ENCODE data around the gene OR14C36.
A peak's percentile ranks its signal among the peaks of the same experiment; 100 is the strongest.
"Not testable (repeated sequence)": the region's sequence is repeated elsewhere in the genome, so short reads cannot be mapped to it uniquely, and the experiment has no call there.

OR14C36 gene

GRCh38 chr1:248348475-248348874 lies at the start of gene OR14C36:
Gene OR14C36, plus strand, starts transcription at chr1:248348775. Its CDS starts 0 bp downstream, at chr1:248348775.
- no peak for DNase-seq

- DNase-seq = no peak
Observed at GRCh38 chr1:248303324-248303723, 45.3 kb upstream of the OR14C36 start, which contains the start of gene OR2T12. Gene OR2T12, minus strand, starts transcription at chr1:248303424. Its CDS starts 7,846 bp downstream, at chr1:248295578.

- DNase-seq = not testable (repeated sequence)
Observed at GRCh38 chr1:248305672-248306071, 42.9 kb upstream of the OR14C36 start.

GRCh38 chr1:248306103-248306502 lies 42.5 kb upstream of the OR14C36 start:
- DNase-seq = no peak

GRCh38 chr1:248306740-248307139 lies 41.8 kb upstream of the OR14C36 start:
- DNase-seq = not testable (repeated sequence)

GRCh38 chr1:248316796-248317195 lies 31.8 kb upstream of the OR14C36 start:
- DNase-seq = no peak

- DNase-seq = no peak
Observed at GRCh38 chr1:248324468-248324867, 24.1 kb upstream of the OR14C36 start, which contains the start of gene OR2M7. Gene OR2M7, minus strand, starts transcription at chr1:248324568. Its CDS starts 0 bp downstream, at chr1:248324568.

- DNase-seq = no peak
Observed at GRCh38 chr1:248343451-248343850, 5.1 kb upstream of the OR14C36 start.

GRCh38 chr1:248359415-248359814 lies 10.8 kb downstream of the OR14C36 start:
- peak in 1 of 2 donors; percentile 8 for DNase-seq

- peak in 1 of 2 donors; percentile 76 for DNase-seq
Observed at GRCh38 chr1:248361121-248361715, 12.6 kb downstream of the OR14C36 start, which contains the start of gene OR2T4. Gene OR2T4, plus strand, starts transcription at chr1:248361665. Its CDS starts 0 bp downstream, at chr1:248361665.

GRCh38 chr1:248366609-248367008 lies 18.0 kb downstream of the OR14C36 start:
- no peak for DNase-seq

- no peak for DNase-seq
Observed at GRCh38 chr1:248372394-248372793, 23.8 kb downstream of the OR14C36 start.

GRCh38 chr1:248373761-248374160 lies 25.2 kb downstream of the OR14C36 start:
- no peak for DNase-seq

GRCh38 chr1:248375446-248375845 lies 26.9 kb downstream of the OR14C36 start, which contains the start of gene OR2T6:
Gene OR2T6, plus strand, starts transcription at chr1:248375746. Its CDS starts 11,863 bp downstream, at chr1:248387609.
- DNase-seq = no peak

GRCh38 chr1:248376916-248377315 lies 28.3 kb downstream of the OR14C36 start:
- no peak for DNase-seq

GRCh38 chr1:248380854-248381253 lies 32.3 kb downstream of the OR14C36 start:
- no peak for DNase-seq

- no peak for DNase-seq
Observed at GRCh38 chr1:248388426-248388825, 39.9 kb downstream of the OR14C36 start.

GRCh38 chr1:248393050-248393449 lies 44.5 kb downstream of the OR14C36 start:
- DNase-seq = no peak

Measured in hippocampal formation (tissue), 2 donors.